GM23338 (cell line): ENCODE results near the gene WDR93. TPM values are rescaled to one million over a fixed set of nuclear protein-coding genes. Genes with fewer than 3 reads are reported as not detected.
A peak's percentile ranks its signal among the peaks of the same experiment; 100 is the strongest.

Experiments
- ATAC-seq: fragments of 200-7000 bp; cut with Tn5 transposase; 3 replicates; pipeline ENCODE4 v1.9.1; 2020
- DNase-seq: peaks from one replicate; pipeline ENCODE4 v3.0.0-alpha.2; 2015; ENCODE audit warnings: low spot score
- H2AFZ ChIP-seq: fragments of 200-600 bp; sonication (generic); 2 replicates; pipeline ENCODE4 v1.8.0; 2016; ENCODE audit warnings: antibody characterized with exemption, mild to moderate bottlenecking, moderate library complexity
- H3F3A ChIP-seq: fragments of 200-600 bp; sonication (generic); replicated peaks from 2 replicates; pipeline ENCODE4 v1.8.0; 2017; ENCODE audit warnings: antibody characterized with exemption, mixed run types, low read depth
- H3K27ac ChIP-seq: fragments of 200-600 bp; sonication (generic); 2 replicates; pipeline ENCODE4 v1.6.1; 2016; ENCODE audit warnings: low read depth
- H3K27me3 ChIP-seq: fragments of 200-600 bp; sonication (generic); 2 replicates; pipeline ENCODE4 v1.8.0; 2016; ENCODE audit warnings: mild to moderate bottlenecking, mixed run types, moderate library complexity; ENCODE audit not compliant: insufficient read depth
- H3K36me3 ChIP-seq: fragments of 200-600 bp; sonication (generic); 2 replicates; pipeline ENCODE4 v1.8.0; 2016; ENCODE audit warnings: mild to moderate bottlenecking; ENCODE audit not compliant: insufficient read depth
- H3K4me1 ChIP-seq: fragments of 200-600 bp; sonication (generic); 2 replicates; pipeline ENCODE4 v1.8.0; 2016; ENCODE audit warnings: mild to moderate bottlenecking, moderate library complexity; ENCODE audit not compliant: insufficient read depth
- H3K4me2 ChIP-seq: fragments of 200-600 bp; sonication (generic); 2 replicates; pipeline ENCODE4 v1.7.1; 2017; ENCODE audit warnings: mixed run types
- H3K4me3 ChIP-seq: fragments of 200-600 bp; sonication (generic); 2 replicates; pipeline ENCODE4 v1.6.1; 2016; ENCODE audit warnings: mixed run types
- H3K79me2 ChIP-seq: fragments of 200-600 bp; sonication (generic); replicated peaks from 2 replicates; pipeline ENCODE4 v1.8.0; 2017; ENCODE audit warnings: mild to moderate bottlenecking; ENCODE audit not compliant: insufficient read depth
- H3K9me2 ChIP-seq: fragments of 200-600 bp; sonication (generic); 2 replicates; pipeline ENCODE4 v1.8.0; 2017; ENCODE audit not compliant: insufficient read depth
- H4K20me1 ChIP-seq: fragments of 200-600 bp; sonication (generic); replicated peaks from 2 replicates; pipeline ENCODE4 v1.8.0; 2017; ENCODE audit warnings: mild to moderate bottlenecking; ENCODE audit not compliant: insufficient read depth
- H3K27ac Mint-ChIP-seq: 2 replicates; pipeline ENCODE4 v1.8.0; 2020; ENCODE audit warnings: inconsistent platforms, mild to moderate bottlenecking, moderate library complexity, mixed read lengths
- H3K27me3 Mint-ChIP-seq: 3 replicates; pipeline ENCODE4 v1.8.0; 2022; ENCODE audit warnings: low read depth, mild to moderate bottlenecking, moderate library complexity, mixed read lengths, inconsistent platforms; ENCODE audit not compliant: insufficient read depth, poor library complexity
- H3K36me3 Mint-ChIP-seq: 3 replicates; pipeline ENCODE4 v1.8.0; 2021; ENCODE audit warnings: low read depth, mild to moderate bottlenecking, inconsistent platforms, moderate library complexity, mixed read lengths
- H3K4me1 Mint-ChIP-seq: 3 replicates; pipeline ENCODE4 v1.8.0; 2020; ENCODE audit warnings: mild to moderate bottlenecking, inconsistent platforms, mixed read lengths
- H3K4me3 Mint-ChIP-seq: 3 replicates; pipeline ENCODE4 v1.8.0; 2021; ENCODE audit warnings: moderate library complexity, mild to moderate bottlenecking, inconsistent platforms, mixed read lengths
- H3K9me3 Mint-ChIP-seq: 3 replicates; pipeline ENCODE4 v1.8.0; 2020; ENCODE audit warnings: moderate library complexity, mild to moderate bottlenecking, inconsistent platforms, mixed read lengths
- CTCF ChIP-seq, 2 experiments: fragments of 200-600 bp in 1 of 2; sonication (generic) in 1 of 2; conservative IDR thresholded peaks; 2 replicates each; pipeline versions ENCODE4 v1.5.1 to v1.6.1; 2016 to 2017; ENCODE audit warnings: antibody characterized with exemption in 2 of 2, low read depth in 2 of 2, mild to moderate bottlenecking in 2 of 2, moderate library complexity in 1 of 2
- ETS1 ChIP-seq: IDR thresholded peaks from 2 replicates; pipeline ENCODE4 v1.6.1; 2016; ENCODE audit warnings: antibody characterized with exemption
- EZH2 ChIP-seq: fragments of 200-600 bp; sonication (generic); IDR thresholded peaks from one replicate; pipeline ENCODE4 v1.8.0; 2017; ENCODE audit warnings: antibody characterized with exemption, mild to moderate bottlenecking, low read depth; ENCODE audit not compliant: unreplicated experiment
- EZH2phosphoT487 ChIP-seq: fragments of 200-600 bp; sonication (generic); IDR thresholded peaks from one replicate; pipeline ENCODE4 v1.8.1; 2018; ENCODE audit warnings: antibody characterized with exemption; ENCODE audit not compliant: unreplicated experiment
- JUNB ChIP-seq: IDR thresholded peaks from one replicate; pipeline ENCODE4 v1.6.1; 2016; ENCODE audit warnings: antibody characterized with exemption; ENCODE audit not compliant: unreplicated experiment
- NANOG ChIP-seq: IDR thresholded peaks from 2 replicates; pipeline ENCODE4 v1.6.1; 2016; ENCODE audit warnings: antibody characterized with exemption, borderline replicate concordance
- POLR2AphosphoS5 ChIP-seq: IDR thresholded peaks from 2 replicates; pipeline ENCODE4 v1.6.1; 2016; ENCODE audit warnings: antibody characterized with exemption, low read depth
- REST ChIP-seq: IDR thresholded peaks from one replicate; pipeline ENCODE4 v1.6.1; 2018; ENCODE audit warnings: antibody characterized with exemption; ENCODE audit not compliant: unreplicated experiment
- STAT1 ChIP-seq: IDR thresholded peaks from one replicate; pipeline ENCODE4 v1.6.1; 2016; ENCODE audit warnings: antibody characterized with exemption; ENCODE audit not compliant: unreplicated experiment
- ZNF114 ChIP-seq: fragments of 250-450 bp; sonication (Bioruptor Pico); IDR thresholded peaks from 2 replicates; pipeline ENCODE4 v1.5.0; 2020; ENCODE audit warnings: mild to moderate bottlenecking, moderate library complexity
- ZNF331 ChIP-seq: fragments of 250-450 bp; sonication (Bioruptor Pico); IDR thresholded peaks from 2 replicates; pipeline ENCODE4 v1.5.0; 2020; ENCODE audit warnings: low read depth, mild to moderate bottlenecking, moderate library complexity
- long read RNA-seq: library from polyadenylated mRNA; unstranded; transcript quantifications from one replicate; pipeline ENCODE4 v2.0.0, GENCODE V29; 2020; ENCODE audit not compliant: unreplicated experiment
- polyA plus RNA-seq: library from polyadenylated mRNA; unstranded; fragments of >200 nt; fragmentation: Nextera tagmentation; extraction: Ambion mirVana; gene quantifications from 2 replicates; pipeline ENCODE4 v1.2.1, GENCODE V29; 2016
- total RNA-seq: library from RNA; depleted of rRNA; stranded (reverse); fragments of >200 nt; shearing (Covaris generic); gene quantifications from 2 replicates; pipeline ENCODE4 v1.2.3, GENCODE V29; 2014; rRNA removed

The WDR93 gene
- total RNA-seq (0.14 TPM in 1 of 2 replicates, not detected in the other), polyA plus RNA-seq (not detected in 2 replicates)
- long read RNA-seq: 0 reads

- Mint-ChIP-seq H3K4me1 (peaks cover 3% of the 10 kb centered on the region; the same call in 2 of the 3 replicates), H3K4me3 (peak within 1 kb of the TSS; percentile 90), H3K27ac (no peak within 1 kb of the TSS), H3K36me3 (no peaks in the 10 kb centered on the region), H3K9me3 (no peaks in the 10 kb centered on the region), H3K27me3 (peaks cover 10% of the 10 kb centered on the region)
- H3F3A ChIP-seq: no peaks in the 10 kb centered on the region
- H3K4me1 ChIP-seq: no peaks in the 10 kb centered on the region
- H3K27me3 ChIP-seq: no peaks in the 10 kb centered on the region
- no peaks in the 10 kb centered on the region for H3K36me3 ChIP-seq
- DNase-seq (peak; percentile 93), ATAC-seq (peak; percentile 98)
- peak within 1 kb of the TSS; percentile 99 for H2AFZ ChIP-seq
- H3K27ac ChIP-seq: no peak within 1 kb of the TSS
- no peaks in the 10 kb centered on the region; the same call in 1 of the 2 replicates for H3K9me2 ChIP-seq
- peak within 1 kb of the TSS; percentile 94 for H3K4me3 ChIP-seq
- TF ChIP-seq ETS1: no peak
- no peak for TF ChIP-seq JUNB
- peak; percentile 52 for TF ChIP-seq POLR2AphosphoS5
- no peak for TF ChIP-seq EZH2phosphoT487
- TF ChIP-seq EZH2: peak; percentile 51
- TF ChIP-seq NANOG: no peak
- no peaks in the 10 kb centered on the region for H3K79me2 ChIP-seq
- no peaks in the 10 kb centered on the region; the same call in 1 of the 2 replicates for H4K20me1 ChIP-seq
- H3K4me2 ChIP-seq: peak within 1 kb of the TSS; percentile 78
Observed at GRCh38 chr15:89690276-89691218, at the start of gene WDR93, which contains the start of gene PEX11A. Gene WDR93, plus strand, starts transcription at chr15:89690811. Its CDS starts 10,936 bp downstream, at chr15:89701747. Gene PEX11A, minus strand, starts transcription at chr15:89690754. Its CDS starts 122 bp downstream, at chr15:89690632.

GRCh38 chr15:89641053-89641452, 49.6 kb upstream of the WDR93 start:
- H3K79me2 ChIP-seq: no peaks in the 10 kb centered on the region
- H2AFZ ChIP-seq: no peak overlapping the region
- Mint-ChIP-seq H3K4me3 (no peak overlapping the region), H3K27me3 (peaks cover 4% of the 10 kb centered on the region), H3K27ac (no peak overlapping the region), H3K9me3 (peaks cover 19% of the 10 kb centered on the region), H3K4me1 (no peaks in the 10 kb centered on the region), H3K36me3 (peaks cover 57% of the 10 kb centered on the region)
- no peaks in the 10 kb centered on the region for H3K4me1 ChIP-seq
- H3K9me2 ChIP-seq: no peaks in the 10 kb centered on the region
- H3K27me3 ChIP-seq: no peaks in the 10 kb centered on the region
- H3F3A ChIP-seq: no peaks in the 10 kb centered on the region
- DNase-seq (no peak), ATAC-seq (no peak)
- H3K4me3 ChIP-seq: no peak overlapping the region
- no peak overlapping the region for H3K27ac ChIP-seq
- H3K4me2 ChIP-seq: no peak overlapping the region
- H3K36me3 ChIP-seq: peaks cover 11% of the 10 kb centered on the region; the same call in 1 of the 2 replicates
- no peaks in the 10 kb centered on the region for H4K20me1 ChIP-seq
- TF ChIP-seq ZNF331 (CRISPR knock-in tag) (no peak), EZH2 (no peak), REST (no peak), ZNF114 (CRISPR knock-in tag) (no peak), NANOG (no peak), STAT1 (no peak), EZH2phosphoT487 (no peak), JUNB (no peak), CTCF (conservative IDR thresholded peaks at IDR 0.05; ENCODE audit: low read depth in 2 of 2) (no peak)
